Endothelial cell of umbilical vein (primary cell): ENCODE data around the gene FAM98C. TPM values are rescaled to one million over a fixed set of nuclear protein-coding genes. Genes with fewer than 3 reads are reported as not detected.

ENCODE experiments used
- BruUV-seq: library from RNA; stranded (reverse); fragments of 400-500 nt; replicated peaks from 2 replicates; lab custom pipeline; 2021; lab: Mats Ljungman, UMichigan
- CTCF ChIA-PET: fragments of 300-600, 350-600 bp; sonication (Branson Sonifier 250); formaldehyde crosslinking; loops from one replicate; lab custom pipeline; 2021; ENCODE audit warnings: antibody characterized with exemption, inconsistent platforms; lab: Charles Lee
- POLR2A ChIA-PET: fragments of 300-600, 350-600 bp; sonication (Branson Sonifier 250); formaldehyde crosslinking; loops from one replicate; lab custom pipeline; 2021; ENCODE audit warnings: antibody characterized with exemption, inconsistent platforms; lab: Charles Lee
- DNase-seq: peaks from one replicate; pipeline ENCODE4 v3.0.0-alpha.2; 2011; ENCODE audit warnings: low read depth, low spot score
- FAIRE-seq: peaks from 2 replicates; lab custom pipeline; 2011; peaks lifted over from hg19 to GRCh38; lab: Jason Lieb, UNC
- H2AFZ ChIP-seq: 2 replicates; pipeline ENCODE4 v1.6.0; 2012; ENCODE audit warnings: low read depth, low read length, control low read depth, inconsistent platforms
- H3K27ac ChIP-seq: 2 replicates; pipeline ENCODE4 v1.5.1; 2011; ENCODE audit warnings: low read depth, mild to moderate bottlenecking, control low read depth, low read length, moderate library complexity; ENCODE audit not compliant: insufficient read depth
- H3K27me3 ChIP-seq, 2 experiments: 2 replicates each; pipeline versions ENCODE4 v1.6.0 to v1.6.1; 2011; ENCODE audit warnings: low read length in 2 of 2, mixed read lengths in 1 of 2; ENCODE audit not compliant: control insufficient read depth in 2 of 2, insufficient read depth in 2 of 2
- H3K36me3 ChIP-seq, 2 experiments: 2 replicates in 1 of 2; 3 replicates in 1 of 2; pipeline ENCODE4 v1.5.1; 2011; ENCODE audit warnings: low read length in 2 of 2, mild to moderate bottlenecking in 1 of 2, moderate library complexity in 1 of 2; ENCODE audit not compliant: control insufficient read depth in 2 of 2, insufficient read depth in 2 of 2; ENCODE audit errors: extremely low read depth in 1 of 2
- H3K4me1 ChIP-seq: 3 replicates; pipeline ENCODE4 v1.5.1; 2011; ENCODE audit warnings: mild to moderate bottlenecking, low read length; ENCODE audit not compliant: control insufficient read depth, insufficient read depth; ENCODE audit errors: extremely low read depth
- H3K4me2 ChIP-seq: 2 replicates; pipeline ENCODE4 v1.6.1; 2011; ENCODE audit warnings: low read length, control low read depth, mixed read lengths; ENCODE audit not compliant: insufficient read depth
- H3K4me3 ChIP-seq, 3 experiments: fragments of 200-600 bp in 1 of 3; sonication (generic), shearing (Covaris generic) in 1 of 3; replicated peaks in 1 of 3; 2 replicates each; pipeline ENCODE4 v1.5.1; 2011 to 2016; ENCODE audit warnings: control low read depth in 3 of 3, low read length in 3 of 3, mild to moderate bottlenecking in 2 of 3, inconsistent platforms in 1 of 3, low read depth in 1 of 3, moderate library complexity in 1 of 3; ENCODE audit not compliant: insufficient read depth in 1 of 3
- H3K79me2 ChIP-seq: 2 replicates; pipeline ENCODE4 v1.6.0; 2012; ENCODE audit warnings: low read length, inconsistent platforms; ENCODE audit not compliant: control insufficient read depth, insufficient read depth
- H3K9ac ChIP-seq: replicated peaks from 2 replicates; pipeline ENCODE3; 2011; ENCODE audit warnings: low read length, control low read depth; ENCODE audit not compliant: insufficient read depth; ENCODE audit errors: extremely low read depth
- H3K9me1 ChIP-seq: replicated peaks from 3 replicates; pipeline ENCODE4 v1.6.0; 2011; ENCODE audit warnings: mild to moderate bottlenecking, low read length; ENCODE audit not compliant: control insufficient read depth, insufficient read depth; ENCODE audit errors: extremely low read depth
- H3K9me3 ChIP-seq: replicated peaks from 2 replicates; pipeline ENCODE4 v1.5.1; 2012; ENCODE audit warnings: low read length, inconsistent platforms; ENCODE audit not compliant: control insufficient read depth, insufficient read depth
- H4K20me1 ChIP-seq: replicated peaks from 2 replicates; pipeline ENCODE3; 2011; ENCODE audit warnings: mild to moderate bottlenecking, low read length; ENCODE audit not compliant: control insufficient read depth, insufficient read depth; ENCODE audit errors: extremely low read depth
- EZH2 ChIP-seq: IDR thresholded peaks from 2 replicates; pipeline ENCODE4 v1.6.1; 2012; ENCODE audit warnings: borderline replicate concordance, low read depth, mild to moderate bottlenecking, moderate library complexity, low read length, inconsistent platforms; ENCODE audit not compliant: severe bottlenecking
- FOS ChIP-seq: IDR thresholded peaks from 2 replicates; pipeline ENCODE4 v1.6.1; 2011; ENCODE audit warnings: mild to moderate bottlenecking, low read length, moderate library complexity, borderline replicate concordance; ENCODE audit not compliant: insufficient read depth
- GATA2 ChIP-seq: IDR thresholded peaks from 2 replicates; pipeline ENCODE4 v1.7.0; 2011; ENCODE audit warnings: low read depth, mild to moderate bottlenecking, moderate library complexity, mixed read lengths, low read length; ENCODE audit not compliant: insufficient read length, insufficient read depth
- JUN ChIP-seq: IDR thresholded peaks from 2 replicates; pipeline ENCODE4 v1.6.1; 2011; ENCODE audit warnings: borderline replicate concordance, low read depth; ENCODE audit not compliant: insufficient read length, insufficient read depth
- MYC ChIP-seq: IDR thresholded peaks from one replicate; pipeline ENCODE4 v1.6.1; 2011; ENCODE audit warnings: mild to moderate bottlenecking, low read depth, low read length
- POLR2A ChIP-seq: IDR thresholded peaks from 2 replicates; pipeline ENCODE4 v1.6.1; 2012; ENCODE audit warnings: low read depth, mild to moderate bottlenecking, control low read depth, low read length
- POLR2AphosphoS5 ChIP-seq: IDR thresholded peaks from 2 replicates; pipeline ENCODE4 v1.6.1; 2012; ENCODE audit warnings: low read depth, mild to moderate bottlenecking, control low read depth, low read length, moderate library complexity; ENCODE audit not compliant: insufficient read depth
- dilution Hi-C: fragments of 300-500 bp; cut with MboI; formaldehyde crosslinking; loops from one replicate; pipeline ENCODE4 v1.15.0; 2019; ENCODE audit warnings: low sequenced_read_pairs; ENCODE audit not compliant: extremely low pct_ligation_motif_present
- intact Hi-C: fragments of 100-400 bp; cut with micrococcal nuclease; formaldehyde crosslinking; loops from one replicate; pipeline ENCODE4 v1.10.0; 2022
- polyA plus RNA-seq, 4 experiments: library from polyadenylated mRNA; depleted of rRNA in 3 of 4; stranded (reverse) in 3 of 4; unstranded in 1 of 4; fragments of >200 nt; gene quantifications; 2 replicates each; pipeline versions ENCODE4 v1.2.1 to v1.2.3, GENCODE V29; 2011 to 2012; ENCODE audit warnings: missing spikeins in 1 of 4
- total RNA-seq: library from RNA; stranded (reverse); gene quantifications from 2 replicates; pipeline ENCODE4 v1.2.3, GENCODE V29; 2021
- TF ChIP-seq, protein P1 (sequence below), 2 donors: IDR thresholded peaks; 1 replicate in 1 of 2; 2 replicates in 1 of 2; pipeline ENCODE4 v1.5.1; 2011; ENCODE audit warnings: low read length in 2 of 2, mild to moderate bottlenecking in 2 of 2, moderate library complexity in 2 of 2, control low read depth in 1 of 2, inconsistent platforms in 1 of 2, low read depth in 1 of 2; ENCODE audit not compliant: insufficient read depth in 1 of 2; ENCODE audit errors: extremely low read depth in 1 of 2
- TF ChIP-seq, protein P2 (sequence below): IDR thresholded peaks from 2 replicates; pipeline ENCODE4 v1.6.1; 2011; ENCODE audit not compliant: insufficient read depth, insufficient read length

Gene FAM98C
- total and polyA plus RNA-seq, 2 donors (not counting 3 experiments of a cell fraction or from before 2014, with no cell fraction given) = 12.6 to 13.0 TPM

GRCh38 chr19:38371081-38371480 is 31.8 kb upstream of the FAM98C start:
- intact Hi-C loops (no loop called here), dilution Hi-C loops (no loop called here)
- no peak overlapping the region for H2AFZ ChIP-seq
- H3K4me3 ChIP-seq = no peak overlapping the region
- FAIRE-seq (no peak), DNase-seq (no peak)
- no peak overlapping the region for H3K27ac ChIP-seq
- no peak overlapping the region for H3K4me2 ChIP-seq
- TF ChIP-seq FOS (no peak), JUN (no peak), EZH2 (no peak), MYC (no peak), POLR2AphosphoS5 (no peak), POLR2A (no peak), GATA2 (no peak)
- TF ChIP-seq, protein P1, sequence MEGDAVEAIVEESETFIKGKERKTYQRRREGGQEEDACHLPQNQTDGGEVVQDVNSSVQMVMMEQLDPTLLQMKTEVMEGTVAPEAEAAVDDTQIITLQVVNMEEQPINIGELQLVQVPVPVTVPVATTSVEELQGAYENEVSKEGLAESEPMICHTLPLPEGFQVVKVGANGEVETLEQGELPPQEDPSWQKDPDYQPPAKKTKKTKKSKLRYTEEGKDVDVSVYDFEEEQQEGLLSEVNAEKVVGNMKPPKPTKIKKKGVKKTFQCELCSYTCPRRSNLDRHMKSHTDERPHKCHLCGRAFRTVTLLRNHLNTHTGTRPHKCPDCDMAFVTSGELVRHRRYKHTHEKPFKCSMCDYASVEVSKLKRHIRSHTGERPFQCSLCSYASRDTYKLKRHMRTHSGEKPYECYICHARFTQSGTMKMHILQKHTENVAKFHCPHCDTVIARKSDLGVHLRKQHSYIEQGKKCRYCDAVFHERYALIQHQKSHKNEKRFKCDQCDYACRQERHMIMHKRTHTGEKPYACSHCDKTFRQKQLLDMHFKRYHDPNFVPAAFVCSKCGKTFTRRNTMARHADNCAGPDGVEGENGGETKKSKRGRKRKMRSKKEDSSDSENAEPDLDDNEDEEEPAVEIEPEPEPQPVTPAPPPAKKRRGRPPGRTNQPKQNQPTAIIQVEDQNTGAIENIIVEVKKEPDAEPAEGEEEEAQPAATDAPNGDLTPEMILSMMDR (IDR thresholded peaks at IDR 0.05; ENCODE audit: extremely low read depth in 1 of 2, insufficient read depth in 1 of 2, low read depth in 1 of 2, low read length in 2 of 2) = no peak
- TF ChIP-seq, protein P2, sequence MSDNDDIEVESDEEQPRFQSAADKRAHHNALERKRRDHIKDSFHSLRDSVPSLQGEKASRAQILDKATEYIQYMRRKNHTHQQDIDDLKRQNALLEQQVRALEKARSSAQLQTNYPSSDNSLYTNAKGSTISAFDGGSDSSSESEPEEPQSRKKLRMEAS = no peak
- H3K9ac ChIP-seq = no peak overlapping the region
- no peaks in the 10 kb centered on the region for H3K9me3 ChIP-seq
- no TSS peak for BruUV-seq
- peaks cover 4 to 6% of the 10 kb centered on the region in 2 experiments for H3K27me3 ChIP-seq
- H3K36me3 ChIP-seq = no peaks in the 10 kb centered on the region
- H3K4me1 ChIP-seq = peaks cover 11% of the 10 kb centered on the region
- ChIA-PET CTCF (no interaction called here), POLR2A (no interaction called here)
- peaks cover 12% of the 10 kb centered on the region for H3K79me2 ChIP-seq
- no peaks in the 10 kb centered on the region for H4K20me1 ChIP-seq
- H3K9me1 ChIP-seq = no peaks in the 10 kb centered on the region
